GM23338 (cell line): ENCODE measurements around the gene KRTAP5-1. TPM values are rescaled to one million over a fixed set of nuclear protein-coding genes. Genes with fewer than 3 reads are reported as not detected.

Source experiments
- ATAC-seq: fragments of 200-7000 bp; cut with Tn5 transposase; 3 replicates; pipeline ENCODE4 v1.9.1; 2020
- DNase-seq: peaks from one replicate; pipeline ENCODE4 v3.0.0-alpha.2; 2015; ENCODE audit warnings: low spot score
- H2AFZ ChIP-seq: fragments of 200-600 bp; sonication (generic); 2 replicates; pipeline ENCODE4 v1.8.0; 2016; ENCODE audit warnings: antibody characterized with exemption, mild to moderate bottlenecking, moderate library complexity
- H3F3A ChIP-seq: fragments of 200-600 bp; sonication (generic); replicated peaks from 2 replicates; pipeline ENCODE4 v1.8.0; 2017; ENCODE audit warnings: antibody characterized with exemption, mixed run types, low read depth
- H3K27ac ChIP-seq: fragments of 200-600 bp; sonication (generic); 2 replicates; pipeline ENCODE4 v1.6.1; 2016; ENCODE audit warnings: low read depth
- H3K27me3 ChIP-seq: fragments of 200-600 bp; sonication (generic); 2 replicates; pipeline ENCODE4 v1.8.0; 2016; ENCODE audit warnings: mild to moderate bottlenecking, mixed run types, moderate library complexity; ENCODE audit not compliant: insufficient read depth
- H3K36me3 ChIP-seq: fragments of 200-600 bp; sonication (generic); 2 replicates; pipeline ENCODE4 v1.8.0; 2016; ENCODE audit warnings: mild to moderate bottlenecking; ENCODE audit not compliant: insufficient read depth
- H3K4me1 ChIP-seq: fragments of 200-600 bp; sonication (generic); 2 replicates; pipeline ENCODE4 v1.8.0; 2016; ENCODE audit warnings: mild to moderate bottlenecking, moderate library complexity; ENCODE audit not compliant: insufficient read depth
- H3K4me2 ChIP-seq: fragments of 200-600 bp; sonication (generic); 2 replicates; pipeline ENCODE4 v1.7.1; 2017; ENCODE audit warnings: mixed run types
- H3K4me3 ChIP-seq: fragments of 200-600 bp; sonication (generic); 2 replicates; pipeline ENCODE4 v1.6.1; 2016; ENCODE audit warnings: mixed run types
- H3K79me2 ChIP-seq: fragments of 200-600 bp; sonication (generic); replicated peaks from 2 replicates; pipeline ENCODE4 v1.8.0; 2017; ENCODE audit warnings: mild to moderate bottlenecking; ENCODE audit not compliant: insufficient read depth
- H3K9me2 ChIP-seq: fragments of 200-600 bp; sonication (generic); 2 replicates; pipeline ENCODE4 v1.8.0; 2017; ENCODE audit not compliant: insufficient read depth
- H4K20me1 ChIP-seq: fragments of 200-600 bp; sonication (generic); replicated peaks from 2 replicates; pipeline ENCODE4 v1.8.0; 2017; ENCODE audit warnings: mild to moderate bottlenecking; ENCODE audit not compliant: insufficient read depth
- H3K27ac Mint-ChIP-seq: 2 replicates; pipeline ENCODE4 v1.8.0; 2020; ENCODE audit warnings: inconsistent platforms, mild to moderate bottlenecking, moderate library complexity, mixed read lengths
- H3K27me3 Mint-ChIP-seq: 3 replicates; pipeline ENCODE4 v1.8.0; 2022; ENCODE audit warnings: low read depth, mild to moderate bottlenecking, moderate library complexity, mixed read lengths, inconsistent platforms; ENCODE audit not compliant: insufficient read depth, poor library complexity
- H3K36me3 Mint-ChIP-seq: 3 replicates; pipeline ENCODE4 v1.8.0; 2021; ENCODE audit warnings: low read depth, mild to moderate bottlenecking, inconsistent platforms, moderate library complexity, mixed read lengths
- H3K4me1 Mint-ChIP-seq: 3 replicates; pipeline ENCODE4 v1.8.0; 2020; ENCODE audit warnings: mild to moderate bottlenecking, inconsistent platforms, mixed read lengths
- H3K4me3 Mint-ChIP-seq: 3 replicates; pipeline ENCODE4 v1.8.0; 2021; ENCODE audit warnings: moderate library complexity, mild to moderate bottlenecking, inconsistent platforms, mixed read lengths
- H3K9me3 Mint-ChIP-seq: 3 replicates; pipeline ENCODE4 v1.8.0; 2020; ENCODE audit warnings: moderate library complexity, mild to moderate bottlenecking, inconsistent platforms, mixed read lengths
- CREB1 ChIP-seq: fragments of 250-450 bp; sonication (Bioruptor Pico); IDR thresholded peaks from 2 replicates; pipeline ENCODE4 v1.5.0; 2020; ENCODE audit warnings: low read depth, mild to moderate bottlenecking, moderate library complexity
- CTCF ChIP-seq, 2 experiments: fragments of 200-600 bp in 1 of 2; sonication (generic) in 1 of 2; conservative IDR thresholded peaks; 2 replicates each; pipeline versions ENCODE4 v1.5.1 to v1.6.1; 2016 to 2017; ENCODE audit warnings: antibody characterized with exemption in 2 of 2, low read depth in 2 of 2, mild to moderate bottlenecking in 2 of 2, moderate library complexity in 1 of 2
- ETS1 ChIP-seq: IDR thresholded peaks from 2 replicates; pipeline ENCODE4 v1.6.1; 2016; ENCODE audit warnings: antibody characterized with exemption
- EZH2 ChIP-seq: fragments of 200-600 bp; sonication (generic); IDR thresholded peaks from one replicate; pipeline ENCODE4 v1.8.0; 2017; ENCODE audit warnings: antibody characterized with exemption, mild to moderate bottlenecking, low read depth; ENCODE audit not compliant: unreplicated experiment
- EZH2phosphoT487 ChIP-seq: fragments of 200-600 bp; sonication (generic); IDR thresholded peaks from one replicate; pipeline ENCODE4 v1.8.1; 2018; ENCODE audit warnings: antibody characterized with exemption; ENCODE audit not compliant: unreplicated experiment
- JUNB ChIP-seq: IDR thresholded peaks from one replicate; pipeline ENCODE4 v1.6.1; 2016; ENCODE audit warnings: antibody characterized with exemption; ENCODE audit not compliant: unreplicated experiment
- NANOG ChIP-seq: IDR thresholded peaks from 2 replicates; pipeline ENCODE4 v1.6.1; 2016; ENCODE audit warnings: antibody characterized with exemption, borderline replicate concordance
- POLR2AphosphoS5 ChIP-seq: IDR thresholded peaks from 2 replicates; pipeline ENCODE4 v1.6.1; 2016; ENCODE audit warnings: antibody characterized with exemption, low read depth
- REST ChIP-seq: IDR thresholded peaks from one replicate; pipeline ENCODE4 v1.6.1; 2018; ENCODE audit warnings: antibody characterized with exemption; ENCODE audit not compliant: unreplicated experiment
- STAT1 ChIP-seq: IDR thresholded peaks from one replicate; pipeline ENCODE4 v1.6.1; 2016; ENCODE audit warnings: antibody characterized with exemption; ENCODE audit not compliant: unreplicated experiment
- ZNF114 ChIP-seq: fragments of 250-450 bp; sonication (Bioruptor Pico); IDR thresholded peaks from 2 replicates; pipeline ENCODE4 v1.5.0; 2020; ENCODE audit warnings: mild to moderate bottlenecking, moderate library complexity
- ZNF331 ChIP-seq: fragments of 250-450 bp; sonication (Bioruptor Pico); IDR thresholded peaks from 2 replicates; pipeline ENCODE4 v1.5.0; 2020; ENCODE audit warnings: low read depth, mild to moderate bottlenecking, moderate library complexity
- ZNF462 ChIP-seq: fragments of 250-450 bp; sonication (Bioruptor Pico); IDR thresholded peaks from 2 replicates; pipeline ENCODE4 v1.5.0; 2020; ENCODE audit warnings: mild to moderate bottlenecking, moderate library complexity
- polyA plus RNA-seq: library from polyadenylated mRNA; unstranded; fragments of >200 nt; fragmentation: Nextera tagmentation; extraction: Ambion mirVana; gene quantifications from 2 replicates; pipeline ENCODE4 v1.2.1, GENCODE V29; 2016
- total RNA-seq: library from RNA; depleted of rRNA; stranded (reverse); fragments of >200 nt; shearing (Covaris generic); gene quantifications from 2 replicates; pipeline ENCODE4 v1.2.3, GENCODE V29; 2014

KRTAP5-1 gene
- total and polyA plus RNA-seq, 2 experiments from 2014 or later, result not detected

GRCh38 chr11:1561266-1561665 is 23.8 kb downstream of the KRTAP5-1 start:
- H3K4me3 Mint-ChIP-seq, result no peak overlapping the region
- no peaks in the 10 kb centered on the region for H3K36me3 Mint-ChIP-seq
- H3K27me3 Mint-ChIP-seq, result peaks cover 36% of the 10 kb centered on the region
- TF ChIP-seq EZH2phosphoT487, result no peak
- TF ChIP-seq ZNF114 (CRISPR knock-in tag), result no peak
- TF ChIP-seq REST, result no peak
- TF ChIP-seq STAT1, result no peak
- TF ChIP-seq ETS1, result no peak
- no peak for TF ChIP-seq POLR2AphosphoS5
- TF ChIP-seq EZH2, result no peak
- TF ChIP-seq ZNF331 (CRISPR knock-in tag), result no peak
- TF ChIP-seq CREB1 (CRISPR knock-in tag), result no peak
- TF ChIP-seq ZNF462 (CRISPR knock-in tag), result no peak
- TF ChIP-seq CTCF (conservative IDR thresholded peaks at IDR 0.05; ENCODE audit: low read depth in 2 of 2), result no peak
- no peak for TF ChIP-seq JUNB
- TF ChIP-seq NANOG, result no peak
- no peaks in the 10 kb centered on the region for H4K20me1 ChIP-seq
- no peaks in the 10 kb centered on the region for H3F3A ChIP-seq
- H3K27ac ChIP-seq, result no peak overlapping the region
- no peak overlapping the region for H3K4me3 ChIP-seq
- no peaks in the 10 kb centered on the region for H3K9me3 Mint-ChIP-seq
- H3K79me2 ChIP-seq, result no peaks in the 10 kb centered on the region
- no peak overlapping the region for H3K27ac Mint-ChIP-seq
- H3K4me2 ChIP-seq, result no peak overlapping the region
- H3K9me2 ChIP-seq, result no peaks in the 10 kb centered on the region
- peaks cover 28% of the 10 kb centered on the region for H3K4me1 ChIP-seq
- H3K4me1 Mint-ChIP-seq, result peaks cover 17% of the 10 kb centered on the region; the same call in 2 of the 3 replicates
- H3K27me3 ChIP-seq, result peaks cover 21% of the 10 kb centered on the region
- H3K36me3 ChIP-seq, result no peaks in the 10 kb centered on the region
- DNase-seq, result no peak
- no peak for ATAC-seq
- H2AFZ ChIP-seq, result no peak overlapping the region
